Heart right ventricle (tissue), 16 donors: Measurements from ENCODE around the gene DCX. TPM values are rescaled to one million over a fixed set of nuclear protein-coding genes. Genes with fewer than 3 reads are reported as not detected.

Experiments
- ATAC-seq, 8 donors: fragments of 200-7000 bp; cut with Tn5 transposase; one replicate each; pipeline ENCODE4 v1.9.1; 2020; ENCODE audit warnings: mild to moderate bottlenecking in 8 of 8, moderate library complexity in 8 of 8, moderate number of reproducible peaks in 1 of 8
- DNase-seq, 2 donors: peaks; one replicate each; pipeline ENCODE4 v3.0.0-alpha.2; 2020
- H3K27ac ChIP-seq, 10 donors: fragments of 200-600 bp; sonication (generic) in 2 of 10; one replicate each; pipeline versions ENCODE4 v1.5.0 to v1.8.0; 2020 to 2022; ENCODE audit warnings: mild to moderate bottlenecking in 3 of 10
- H3K27me3 ChIP-seq, 7 donors: fragments of 200-600 bp; one replicate each; pipeline ENCODE4 v1.8.0; 2021 to 2022; ENCODE audit warnings: mild to moderate bottlenecking in 2 of 7
- H3K36me3 ChIP-seq, 9 donors: fragments of 200-600 bp; sonication (generic) in 1 of 9; one replicate each; pipeline versions ENCODE4 v1.5.0 to v1.8.0; 2020 to 2022; ENCODE audit warnings: mild to moderate bottlenecking in 2 of 9
- H3K4me1 ChIP-seq, 9 donors: fragments of 200-600 bp; sonication (generic) in 1 of 9; one replicate each; pipeline versions ENCODE4 v1.5.0 to v1.8.0; 2020 to 2022; ENCODE audit warnings: mild to moderate bottlenecking in 4 of 9
- H3K4me3 ChIP-seq, 10 donors: fragments of 200-600 bp; sonication (generic) in 2 of 10; one replicate each; pipeline versions ENCODE4 v1.5.0 to v1.8.0; 2020 to 2022; ENCODE audit warnings: mild to moderate bottlenecking in 7 of 10, moderate library complexity in 2 of 10
- H3K9me3 ChIP-seq, 11 donors: fragments of 200-600 bp in 10 of 11; sonication (generic) in 2 of 11; one replicate each; pipeline versions ENCODE4 v1.5.0 to v1.8.0; 2013 to 2022; ENCODE audit warnings: mild to moderate bottlenecking in 2 of 11, control low read depth in 1 of 11, moderate library complexity in 1 of 11
- WGBS, 2 donors: extraction: QIAGEN DNeasy Blood & Tissue Kit; methylation state at CpG; one replicate each; pipeline ENCODE4 v1.1.7; 2013; ENCODE audit warnings: inconsistent platforms in 1 of 2; 5-methylcytosine and 5-hydroxymethylcytosine counted together
- intact Hi-C, 10 donors: fragments of 100-400 bp; cut with DNase I; formaldehyde crosslinking; loops; one replicate each; pipeline versions ENCODE4 v1.11.1 to v1.14.2; 2022
- polyA plus RNA-seq, 2 donors: library from polyadenylated mRNA; stranded (reverse); fragments of 200-250 nt; gene quantifications; one replicate each; pipeline ENCODE4 v1.2.3, GENCODE V29; 2013
- total RNA-seq, 10 donors: library from RNA; stranded (reverse); fragmentation: NEBNext Ultra II Directional in 3 of 10; extraction: Animal tissue kit (Norgen Biotek cat#: 25700) in 3 of 10; gene quantifications; one replicate each; pipeline versions ENCODE4 v1.2.1 to v1.2.4, GENCODE V29; 2021 to 2023
- TF ChIP-seq, protein P1 (sequence below), 9 donors: fragments of 200-600 bp; sonication (generic) in 2 of 9; IDR thresholded peaks; one replicate each; pipeline versions ENCODE4 v1.5.0 to v1.8.0; 2021 to 2022; ENCODE audit warnings: antibody characterized with exemption in 9 of 9, mild to moderate bottlenecking in 5 of 9, moderate library complexity in 1 of 9
- donor health status: Arrhythmogenic right ventricular cardiomyopathy.
- donor health status: ischemic (EF 13 %, LVEDD 7.1; RV severe dilation, severe dysfunction).
- donor health status: healthy with polysubstance abuse.
- donor health status: DM: no; HTN: yes; CAD: no.
- donor health status: DM: no; HTN: no; CAD: no.
- donor health status: ischemic (EF 25% LVEDD 6.9; RV normal size, moderate dysfunction).
- donor health status: ischemic (EF 25% LVEDD 5.7; RV mildly dilated, moderate dysfunction).
- donor health status: healthy.
- donor health status: DM: yes; HTN: yes; CAD: no.
- donor health status: Ischemic cardiomyopathy.
- donor health status: ischemic (EF 35%, LVEDD 5.7; RV mildly dilated, moderate dysfunction).
- donor health status: nonischemic (EF 11% LVEDD 7.7; RV severe dilation, severe dysfunction).
- donor health status: DM: yes; HTN: yes; CAD: no.
- donor health status: PGD.
- donor health status: ischemic (EF 29% LVEDD 5.4; RV normal size, mild dysfunction).
- donor health status: nonischemic (EF 23%, LVEDD 6.1; RV moderate dilation, normal function).

Gene DCX
- total and polyA plus RNA-seq, 12 donors: under 0.01 to 0.18 (median 0.09) TPM; not detected in 3

- intact Hi-C loops: loop anchor here in 7 of 10 donors (5.0 to 10.0 kb wide), 7 partner anchors 80 to 590 kb away; no protein-coding TSS in a partner anchor
- TF ChIP-seq, protein P1, sequence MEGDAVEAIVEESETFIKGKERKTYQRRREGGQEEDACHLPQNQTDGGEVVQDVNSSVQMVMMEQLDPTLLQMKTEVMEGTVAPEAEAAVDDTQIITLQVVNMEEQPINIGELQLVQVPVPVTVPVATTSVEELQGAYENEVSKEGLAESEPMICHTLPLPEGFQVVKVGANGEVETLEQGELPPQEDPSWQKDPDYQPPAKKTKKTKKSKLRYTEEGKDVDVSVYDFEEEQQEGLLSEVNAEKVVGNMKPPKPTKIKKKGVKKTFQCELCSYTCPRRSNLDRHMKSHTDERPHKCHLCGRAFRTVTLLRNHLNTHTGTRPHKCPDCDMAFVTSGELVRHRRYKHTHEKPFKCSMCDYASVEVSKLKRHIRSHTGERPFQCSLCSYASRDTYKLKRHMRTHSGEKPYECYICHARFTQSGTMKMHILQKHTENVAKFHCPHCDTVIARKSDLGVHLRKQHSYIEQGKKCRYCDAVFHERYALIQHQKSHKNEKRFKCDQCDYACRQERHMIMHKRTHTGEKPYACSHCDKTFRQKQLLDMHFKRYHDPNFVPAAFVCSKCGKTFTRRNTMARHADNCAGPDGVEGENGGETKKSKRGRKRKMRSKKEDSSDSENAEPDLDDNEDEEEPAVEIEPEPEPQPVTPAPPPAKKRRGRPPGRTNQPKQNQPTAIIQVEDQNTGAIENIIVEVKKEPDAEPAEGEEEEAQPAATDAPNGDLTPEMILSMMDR (IDR thresholded peaks at IDR 0.05): no peak
- DNase-seq: no peak
- no peak for ATAC-seq
- Histone ChIP-seq H3K4me1 (no peaks in the 10 kb centered on the region), H3K27me3 (peaks cover 0 to 77% (median 0%) of the 10 kb centered on the region in 7 donors), H3K36me3 (no peaks in the 10 kb centered on the region), H3K9me3 (no peaks in the 10 kb centered on the region), H3K4me3 (no peak overlapping the region), H3K27ac (no peak overlapping the region)
- 45 to 51% methylated on average over 6 of the region's 6 CpGs for WGBS, 2 donors
Measured at GRCh38 chrX:111444881-111445280, 32.9 kb upstream of the DCX start.

GRCh38 chrX:111443946-111444345 lies 32.0 kb upstream of the DCX start:
- ATAC-seq: no peak
- DNase-seq: no peak
- Histone ChIP-seq H3K4me3 (no peak overlapping the region), H3K27ac (no peak overlapping the region), H3K9me3 (no peaks in the 10 kb centered on the region), H3K36me3 (no peaks in the 10 kb centered on the region), H3K4me1 (no peaks in the 10 kb centered on the region), H3K27me3 (peaks cover 0 to 76% (median 0%) of the 10 kb centered on the region in 7 donors)
- intact Hi-C loops: loop anchor here in 7 of 10 donors (10.0 kb wide), 5 partner anchors 79 to 589 kb away; no protein-coding TSS in a partner anchor
- TF ChIP-seq, protein P1 (IDR thresholded peaks at IDR 0.05): no peak
- WGBS, 2 donors: 89 to 91% methylated on average over 1 of the region's 1 CpG

GRCh38 chrX:111442791-111443190 lies 30.8 kb upstream of the DCX start:
- no peak for ATAC-seq

GRCh38 chrX:111435469-111435868 lies 23.5 kb upstream of the DCX start:
- Histone ChIP-seq H3K27me3 (peaks cover 0 to 58% (median 0%) of the 10 kb centered on the region in 7 donors), H3K36me3 (no peaks in the 10 kb centered on the region), H3K9me3 (no peaks in the 10 kb centered on the region), H3K27ac (no peak overlapping the region), H3K4me1 (no peaks in the 10 kb centered on the region), H3K4me3 (no peak overlapping the region)
- intact Hi-C loops: no loop called here
- WGBS, 2 donors: 69 to 76% methylated on average over 1 of the region's 1 CpG
- ATAC-seq: no peak
- TF ChIP-seq, protein P1 (IDR thresholded peaks at IDR 0.05): no peak
- no peak for DNase-seq

More at GRCh38 chrX:111442791-111443190, 30.8 kb upstream of the DCX start:
- TF ChIP-seq, protein P1 (IDR thresholded peaks at IDR 0.05): no peak
- 73 to 89% methylated on average over 2 of the region's 2 CpGs for WGBS, 2 donors
- peaks cover 0 to 71% (median 0%) of the 10 kb centered on the region in 7 donors for H3K27me3 ChIP-seq
- H3K36me3 ChIP-seq: no peaks in the 10 kb centered on the region
- H3K9me3 ChIP-seq: no peaks in the 10 kb centered on the region
- DNase-seq: no peak
- H3K27ac ChIP-seq: no peak overlapping the region
- H3K4me1 ChIP-seq: no peaks in the 10 kb centered on the region
- intact Hi-C loops: loop anchor here in 7 of 10 donors (10.0 kb wide), 5 partner anchors 78 to 588 kb away; no protein-coding TSS in a partner anchor
- no peak overlapping the region for H3K4me3 ChIP-seq
